Medulla oblongata (tissue), 1 donor: ENCODE results near the gene IGSF3.
"Not testable (repeated sequence)": the region's sequence is repeated elsewhere in the genome, so short reads cannot be mapped to it uniquely, and the experiment has no call there.

Experiments used
- DNase-seq: peaks from one replicate; pipeline ENCODE4 v3.0.0-alpha.2; 2015; ENCODE audit errors: extremely low spot score

Gene IGSF3

DNA sequence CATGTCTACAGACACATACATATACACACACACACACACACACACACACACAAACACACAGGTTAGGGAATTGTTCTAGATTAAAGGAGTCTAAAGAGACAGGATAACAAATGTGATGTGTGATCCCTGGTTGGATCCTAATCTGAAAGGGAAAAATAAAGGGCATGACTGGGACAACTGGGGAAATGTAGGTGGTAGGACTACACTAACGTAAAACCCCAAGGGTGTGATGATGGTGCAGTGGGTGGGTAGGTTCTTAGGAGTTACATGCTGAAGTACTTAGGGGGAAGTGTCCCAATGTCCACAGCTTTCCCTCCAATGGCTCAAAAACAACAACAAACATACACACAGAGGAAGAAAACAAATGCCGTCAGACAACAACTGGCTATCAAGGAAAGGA is 68.2 kb downstream of the IGSF3 start:
- not testable (repeated sequence) for DNase-seq

DNA sequence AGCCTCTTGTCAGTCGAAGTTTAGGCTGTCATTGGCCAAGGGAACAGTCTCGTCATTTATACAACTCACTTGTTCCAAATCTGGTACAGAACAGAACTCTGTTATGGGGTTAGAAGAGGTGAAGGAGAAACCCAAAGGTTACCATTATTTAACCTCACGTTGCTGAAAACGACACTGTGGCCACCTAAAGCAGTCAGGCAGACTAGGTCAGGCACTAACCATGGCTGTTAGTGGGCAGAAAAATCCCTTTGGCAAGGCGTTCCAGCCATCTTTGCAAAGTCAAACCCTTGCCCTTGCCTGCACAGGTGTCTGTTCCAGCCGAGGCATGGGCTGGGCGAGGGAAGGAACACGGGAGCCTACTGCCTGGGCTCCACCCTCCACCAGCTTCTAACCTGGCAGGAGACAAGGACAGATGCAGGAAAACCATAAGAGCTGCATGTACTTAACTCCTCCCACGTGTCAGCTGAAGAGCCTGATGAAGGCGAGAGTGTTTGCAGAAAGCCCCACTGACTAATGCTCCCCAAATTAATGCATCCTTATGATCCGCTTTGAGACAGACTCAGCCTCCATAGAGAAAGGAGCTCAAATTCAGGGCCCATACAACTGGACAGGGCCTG is 69.0 kb downstream of the IGSF3 start:
- DNase-seq = not testable (repeated sequence)

DNA sequence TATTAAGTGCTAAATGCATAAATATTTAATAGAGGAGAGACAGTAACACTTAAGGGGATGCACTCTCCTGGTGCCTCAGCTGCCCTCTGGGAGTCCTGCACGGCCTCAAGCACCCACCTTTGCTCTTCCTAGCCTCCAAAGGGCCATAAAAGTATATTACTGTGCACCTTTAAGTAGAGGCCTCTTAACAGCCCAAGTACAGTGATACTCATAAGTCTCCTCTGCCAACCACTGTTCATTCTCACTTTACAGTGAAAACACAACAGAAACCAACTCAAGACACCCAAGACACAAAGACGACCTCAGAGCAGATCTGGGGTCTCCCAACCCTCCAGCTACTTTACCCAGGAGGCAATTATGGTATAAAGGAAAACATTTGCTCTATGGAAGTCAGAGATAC is 70.1 kb downstream of the IGSF3 start:
- DNase-seq = not testable (repeated sequence)

DNA sequence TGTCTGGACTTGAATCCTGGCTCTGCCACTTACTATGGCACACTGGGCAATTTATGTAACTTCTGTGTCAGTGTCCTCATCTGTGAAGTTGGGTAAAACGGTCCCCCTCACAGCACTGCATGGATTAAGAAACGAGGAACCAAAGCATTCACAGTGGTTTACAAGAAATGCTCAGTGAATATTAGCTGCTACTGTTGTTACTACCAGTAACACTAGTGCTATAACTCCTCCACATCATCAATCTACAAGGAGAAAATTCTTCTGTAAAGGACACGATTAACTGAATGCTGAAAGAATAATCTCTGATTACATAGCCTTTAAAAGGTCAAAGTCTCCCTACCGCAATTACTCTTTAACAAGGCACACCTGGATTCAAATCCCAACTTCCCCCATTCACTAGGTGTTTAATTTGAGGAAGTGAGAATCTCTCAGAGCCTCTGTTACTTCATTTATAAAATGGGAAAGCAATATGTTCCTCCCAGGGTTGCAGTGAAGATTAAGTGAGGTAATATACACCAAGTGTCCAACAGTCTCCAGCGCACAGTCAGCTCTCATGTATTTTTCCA is 70.7 kb downstream of the IGSF3 start:
- DNase-seq = not testable (repeated sequence)

DNA sequence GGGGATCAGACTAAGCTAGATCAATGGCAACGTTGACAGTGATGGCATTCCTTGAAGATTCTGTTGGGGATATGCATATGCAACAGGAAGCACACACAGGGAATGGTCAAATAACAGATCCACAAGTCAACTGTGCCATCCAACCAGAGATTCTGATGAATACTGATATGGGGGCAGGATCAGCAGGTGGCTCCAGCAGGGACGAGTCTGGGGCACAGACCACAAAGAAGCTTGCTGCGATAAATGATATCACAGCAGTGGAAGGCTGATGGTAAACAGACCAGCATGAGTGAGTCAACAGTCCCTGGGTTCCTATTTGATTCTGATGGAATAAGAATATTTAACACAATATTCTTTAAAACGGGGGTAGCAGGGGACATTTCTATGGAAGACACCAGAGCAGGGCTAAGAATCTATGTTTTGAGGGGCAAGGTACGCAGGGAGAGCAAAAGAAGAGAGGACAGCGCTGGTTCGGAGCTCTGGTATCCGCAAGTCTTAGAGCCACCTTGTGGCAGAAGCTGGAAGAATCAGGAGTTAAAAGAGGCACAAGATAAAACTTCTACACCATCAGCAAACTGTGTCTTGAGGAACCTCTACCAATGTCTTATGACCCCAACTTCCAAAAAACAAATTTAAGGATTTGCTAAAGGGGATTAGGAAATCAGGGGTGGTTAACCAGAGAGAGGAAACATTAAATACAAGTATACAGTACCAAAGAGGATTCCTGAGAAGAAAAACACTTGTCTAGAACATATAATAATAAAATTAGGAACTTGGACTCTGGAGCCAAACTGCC is 71.4 kb downstream of the IGSF3 start:
- DNase-seq = peak; percentile 48

DNA sequence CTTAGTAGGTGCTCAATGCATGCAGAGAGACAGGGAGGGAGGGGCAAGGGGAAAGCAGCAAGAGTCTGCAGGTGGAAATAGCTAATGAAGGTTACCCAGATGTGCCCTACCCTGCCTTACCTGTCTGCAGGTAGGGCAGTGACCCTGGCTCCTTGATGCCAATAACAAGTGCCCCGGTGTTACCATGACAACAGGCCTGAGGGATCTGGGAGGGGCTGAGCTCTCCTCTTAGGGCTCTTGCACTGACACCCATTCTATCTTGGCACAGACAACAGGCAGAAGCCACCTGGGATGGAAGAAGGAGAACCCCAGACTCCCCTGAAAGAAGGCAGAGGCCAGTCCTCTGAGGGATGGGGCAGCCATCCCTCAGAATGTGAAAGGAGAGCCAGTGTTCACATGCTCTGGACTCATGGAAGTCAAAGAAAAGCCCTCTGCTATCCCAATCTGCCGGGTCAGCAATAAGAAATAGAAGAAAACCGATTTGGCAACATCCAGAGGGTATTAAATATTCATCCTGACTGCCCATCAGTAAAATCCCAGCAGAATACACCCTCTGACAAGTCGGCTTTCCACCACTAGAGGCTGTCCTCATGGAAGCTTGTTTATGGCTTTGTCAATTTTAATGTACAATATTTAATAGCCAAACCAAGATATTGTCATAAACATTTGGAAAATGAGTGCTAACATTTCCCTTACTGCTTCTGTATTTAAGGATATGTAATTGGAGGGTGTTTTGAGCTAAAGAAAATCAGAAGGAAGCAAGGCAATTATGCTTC is 72.3 kb downstream of the IGSF3 start:
- DNase-seq = not testable (repeated sequence)

DNA sequence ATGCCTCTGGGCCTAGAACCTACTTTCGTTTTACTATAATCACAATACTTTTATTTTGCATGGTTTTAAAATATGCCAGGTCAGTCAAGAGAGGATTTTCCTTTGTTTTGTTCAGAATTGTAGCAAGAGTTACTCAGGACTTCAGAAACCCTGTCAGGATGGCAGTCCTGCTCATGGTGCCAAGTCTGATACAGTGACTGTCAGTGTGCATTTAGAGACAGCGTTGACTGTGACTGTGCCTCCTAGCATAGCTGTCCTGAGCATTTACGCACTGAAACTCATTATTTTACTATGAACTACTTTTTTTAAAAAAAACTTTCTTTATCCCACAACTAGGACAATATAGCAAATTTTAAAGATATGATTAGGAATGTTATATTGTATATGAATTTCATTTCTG is 73.6 kb downstream of the IGSF3 start:
- DNase-seq = not testable (repeated sequence)

DNA sequence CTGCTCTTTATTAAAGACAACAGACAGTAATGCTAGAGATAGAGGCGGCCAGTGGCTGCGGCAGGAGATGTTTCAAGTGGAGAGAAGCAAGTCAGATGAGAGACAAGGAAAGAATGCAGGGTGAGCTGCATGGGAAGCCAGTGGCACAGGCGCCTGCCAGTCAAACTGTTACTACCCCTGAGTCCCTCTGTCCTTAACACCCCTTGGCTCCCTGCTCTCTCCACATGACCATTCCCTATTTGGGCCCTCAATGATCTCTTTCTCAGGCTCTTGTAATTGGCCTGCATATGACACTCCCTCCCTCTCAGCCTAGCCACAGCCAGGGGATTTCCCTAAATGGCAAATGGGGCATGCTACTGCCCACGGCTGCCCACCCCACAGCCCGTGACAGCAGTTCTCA is 74.1 kb downstream of the IGSF3 start:
- not testable (repeated sequence) for DNase-seq

DNA sequence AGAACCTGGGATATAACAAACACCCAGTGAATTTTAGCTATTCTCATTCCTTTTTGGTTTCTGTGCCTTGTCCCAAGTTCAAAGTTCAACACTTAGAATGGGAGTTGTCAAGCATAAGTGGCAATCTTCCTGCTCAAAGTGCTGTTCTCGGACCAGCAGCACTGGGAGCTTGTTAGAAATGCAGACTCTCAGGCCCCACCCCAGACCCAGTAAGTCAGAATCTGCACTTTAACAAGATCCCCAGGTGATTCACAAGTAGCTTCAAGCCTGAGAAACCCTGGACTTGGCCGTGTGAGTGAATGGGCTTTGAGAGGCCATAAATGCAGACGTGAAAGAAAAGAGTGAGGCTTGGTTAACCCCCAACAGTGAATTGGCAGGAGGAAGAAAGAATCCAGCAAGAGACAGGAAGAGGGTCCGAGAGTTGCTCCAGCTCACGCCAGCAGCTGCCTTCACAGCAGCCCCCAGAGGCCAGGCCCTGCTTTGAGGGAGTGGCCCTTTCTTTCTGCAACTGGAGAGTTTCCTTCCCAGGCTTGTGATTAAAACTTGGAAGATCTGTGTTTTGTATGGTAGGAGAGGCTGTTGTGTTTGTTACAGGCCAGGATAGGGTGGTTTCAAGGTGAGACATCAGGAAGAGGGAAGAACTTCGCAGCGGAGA is 75.5 kb downstream of the IGSF3 start:
- not testable (repeated sequence) for DNase-seq

DNA sequence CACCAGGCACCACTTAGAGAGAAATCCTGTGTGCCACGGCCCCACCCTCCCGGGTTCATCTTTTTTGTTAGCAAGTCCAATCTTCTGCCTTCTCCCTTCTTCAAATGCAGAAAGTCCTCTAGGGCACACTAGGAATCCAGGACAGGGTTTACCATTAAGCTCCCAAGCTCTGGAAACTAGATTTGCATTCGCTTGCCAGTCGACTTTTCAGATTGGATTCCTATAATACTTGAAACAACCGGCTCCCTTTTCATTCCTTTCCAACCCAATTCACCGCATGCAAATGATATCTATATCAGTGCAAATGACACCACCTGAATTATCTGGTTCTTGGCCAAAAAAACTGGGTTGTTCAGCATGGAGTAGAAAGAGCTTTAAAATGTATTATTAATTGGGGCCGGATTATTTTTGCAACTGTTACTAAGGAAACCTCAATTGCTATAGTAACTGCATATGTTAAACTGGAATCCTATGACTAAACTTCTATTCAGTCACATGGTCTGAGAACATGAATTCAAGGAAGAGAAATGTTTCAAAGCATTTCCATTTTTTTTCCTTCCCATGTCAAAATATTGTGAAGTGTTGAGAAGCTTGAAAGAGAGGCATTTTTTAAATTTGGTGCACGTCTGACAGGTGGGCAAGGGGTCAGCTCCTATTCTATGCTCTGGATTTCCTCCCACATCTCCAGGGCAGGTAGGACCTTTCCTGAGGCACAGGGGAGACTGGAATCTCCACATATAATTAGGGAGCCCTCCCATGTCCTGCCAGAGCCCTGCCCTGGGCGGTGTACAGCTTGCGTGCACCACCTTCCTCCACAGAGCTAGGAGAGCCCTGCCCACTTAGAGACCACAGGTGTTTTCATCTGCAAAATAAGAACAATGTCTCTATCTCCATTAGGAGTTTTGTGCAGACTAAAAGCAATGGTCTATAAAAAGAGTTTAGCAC is 76.3 kb downstream of the IGSF3 start:
- not testable (repeated sequence) for DNase-seq

DNA sequence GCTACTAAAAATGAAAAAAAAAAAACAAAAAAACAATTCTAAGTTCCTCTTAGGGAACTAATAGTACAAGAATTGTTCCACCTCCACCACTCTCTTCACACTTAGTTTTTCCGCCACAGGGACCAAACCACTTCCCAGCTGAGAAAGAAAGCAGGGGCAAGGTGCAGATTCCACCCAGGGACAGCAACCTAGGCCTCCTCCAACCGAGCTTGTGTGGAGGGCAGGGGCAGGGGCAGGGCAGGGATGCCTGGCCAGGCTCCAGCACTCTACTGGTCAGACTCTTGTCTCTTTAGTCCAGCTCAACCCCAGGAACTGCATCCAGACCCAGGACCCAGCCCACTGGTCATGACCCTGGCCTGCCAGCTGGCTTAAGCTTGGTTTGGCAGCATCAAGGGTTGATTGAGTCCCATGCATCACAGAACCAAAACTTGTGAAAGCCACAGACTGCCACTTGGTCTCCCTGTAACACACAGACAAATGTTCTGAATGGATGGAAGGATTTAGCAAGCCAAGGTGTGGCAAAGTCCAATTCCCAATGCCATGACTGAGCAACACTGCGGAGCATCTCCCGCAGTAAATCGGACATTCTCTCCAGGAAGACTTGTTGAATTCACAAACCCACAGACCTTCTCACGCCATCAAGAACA is 77.1 kb downstream of the IGSF3 start:
- not testable (repeated sequence) for DNase-seq

DNA sequence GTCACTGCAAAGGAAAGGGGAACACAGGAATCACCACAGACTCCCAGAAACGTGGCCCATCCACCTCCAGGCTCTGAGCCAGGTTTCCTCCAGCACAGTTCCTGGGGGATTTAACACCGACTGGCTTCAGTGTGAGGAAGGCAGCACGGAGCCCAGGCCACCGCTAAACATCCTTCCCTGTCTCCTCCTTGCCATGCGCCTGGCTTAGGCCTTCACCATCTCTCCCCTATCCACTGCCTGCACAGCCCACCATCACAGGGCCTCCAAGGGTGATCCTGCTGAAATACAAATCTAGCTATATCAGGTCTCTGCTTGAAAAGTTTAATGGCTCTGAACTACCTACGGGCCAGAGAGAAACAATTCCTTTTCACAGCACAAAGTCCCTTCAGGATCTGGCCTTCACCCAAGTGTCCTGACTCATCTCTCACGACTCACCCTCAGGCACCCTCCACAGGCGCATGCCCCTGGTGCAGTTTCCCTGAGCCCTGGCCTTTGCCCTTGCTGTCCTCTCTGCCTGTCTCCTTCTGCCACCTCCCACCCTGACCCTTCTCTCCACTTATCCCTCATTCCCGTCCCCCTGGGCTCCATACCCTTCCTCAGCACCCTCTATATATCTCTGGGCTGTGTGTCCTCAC is 78.3 kb downstream of the IGSF3 start:
- not testable (repeated sequence) for DNase-seq

DNA sequence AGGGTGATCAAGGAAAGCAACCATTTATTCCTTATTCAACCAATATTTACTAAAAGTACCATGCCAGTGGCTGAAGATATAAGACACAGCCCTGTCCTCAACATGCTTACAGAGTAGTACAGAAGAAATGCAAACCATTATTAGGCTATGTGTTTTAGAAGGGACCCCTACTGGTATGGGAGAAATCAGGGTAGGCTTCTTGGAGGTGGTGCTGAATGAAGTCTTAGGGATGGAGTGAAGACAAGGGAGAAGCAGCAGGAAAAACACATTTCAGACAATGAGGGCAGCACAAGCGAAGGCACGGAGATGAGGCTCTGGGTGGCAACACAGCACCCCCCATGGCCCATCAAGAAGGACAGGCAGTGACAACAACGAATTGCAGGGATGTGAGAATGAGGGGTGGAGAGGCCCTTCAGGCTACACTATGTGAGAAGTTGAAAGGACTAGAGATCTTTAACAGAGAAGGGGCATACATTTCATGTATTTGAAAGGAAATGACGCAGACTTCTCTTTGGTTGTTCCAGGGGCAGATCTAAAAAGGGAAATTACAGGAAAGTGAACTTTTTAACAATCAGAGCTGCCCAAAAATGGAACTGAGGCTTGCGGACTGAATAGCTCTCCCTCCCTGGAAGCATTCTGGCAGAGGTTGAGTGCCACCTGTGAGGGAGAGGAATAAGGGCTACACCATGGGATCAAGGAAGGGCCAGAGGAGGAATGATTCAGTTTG is 79.9 kb downstream of the IGSF3 start:
- no peak for DNase-seq

DNA sequence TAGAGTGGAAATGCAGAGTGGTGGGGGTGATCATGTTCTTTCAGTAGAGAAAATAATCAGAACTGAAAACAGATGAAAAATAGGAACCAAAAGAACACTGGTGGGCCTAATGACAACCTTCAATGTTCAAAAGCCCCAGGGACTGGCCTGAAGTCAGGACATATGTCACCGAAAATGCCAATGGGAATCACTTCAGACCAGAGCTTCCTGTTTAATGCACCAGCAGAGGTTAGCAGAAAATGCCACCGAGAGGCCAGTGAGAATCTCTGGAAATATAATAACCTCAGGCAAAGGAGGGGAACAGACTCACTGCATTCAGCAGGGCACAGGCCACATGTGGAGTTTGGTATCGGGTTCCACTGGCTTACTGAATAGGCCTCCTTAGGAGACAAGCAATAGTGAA is 80.8 kb downstream of the IGSF3 start:
- DNase-seq = no peak

DNA sequence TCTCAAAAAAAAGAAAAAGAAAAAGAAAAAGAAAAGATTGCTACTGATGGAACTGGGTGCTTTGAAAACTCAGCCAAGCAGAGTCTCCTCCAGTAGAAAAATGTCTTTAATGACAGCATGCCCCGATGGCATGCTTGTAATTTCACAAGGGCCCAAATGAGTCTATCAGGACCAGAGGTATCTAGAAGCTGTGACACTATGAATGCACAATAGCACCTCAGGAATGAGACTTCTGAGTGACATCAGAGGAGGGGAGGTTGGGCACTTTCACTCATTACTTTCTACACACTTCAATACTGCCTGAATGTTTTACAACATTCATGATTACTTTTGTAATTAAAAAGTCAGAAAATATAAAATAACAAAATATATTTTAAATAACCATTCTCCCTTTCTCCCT is 81.6 kb downstream of the IGSF3 start:
- no peak for DNase-seq

DNA sequence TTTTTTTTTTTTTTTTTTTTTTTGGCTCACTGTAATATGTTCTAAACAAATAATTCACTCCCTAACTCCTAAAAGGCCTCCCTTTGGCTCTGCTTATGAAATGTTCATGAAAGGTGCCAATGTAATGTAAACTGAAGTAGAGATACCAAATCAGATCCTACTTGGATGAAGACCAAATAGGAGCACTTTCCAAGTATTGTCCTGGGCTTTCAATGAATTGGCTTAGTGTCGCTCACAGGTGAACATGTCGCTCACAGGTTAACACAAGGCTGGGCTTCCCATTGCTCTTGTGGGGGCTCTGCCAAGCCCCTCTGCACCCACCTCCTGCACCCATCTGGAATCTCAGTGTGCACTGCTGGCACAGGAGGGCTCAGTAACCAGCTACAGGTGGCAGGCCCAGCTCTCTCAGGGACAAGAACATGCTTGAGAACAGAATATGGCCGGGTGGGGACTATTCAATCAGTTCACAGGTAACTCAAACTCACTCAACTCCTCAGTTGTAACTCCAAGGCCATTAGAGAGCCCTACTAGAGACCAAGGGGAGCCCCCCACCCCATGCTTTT is 86.1 kb downstream of the IGSF3 start:
- no peak for DNase-seq

DNA sequence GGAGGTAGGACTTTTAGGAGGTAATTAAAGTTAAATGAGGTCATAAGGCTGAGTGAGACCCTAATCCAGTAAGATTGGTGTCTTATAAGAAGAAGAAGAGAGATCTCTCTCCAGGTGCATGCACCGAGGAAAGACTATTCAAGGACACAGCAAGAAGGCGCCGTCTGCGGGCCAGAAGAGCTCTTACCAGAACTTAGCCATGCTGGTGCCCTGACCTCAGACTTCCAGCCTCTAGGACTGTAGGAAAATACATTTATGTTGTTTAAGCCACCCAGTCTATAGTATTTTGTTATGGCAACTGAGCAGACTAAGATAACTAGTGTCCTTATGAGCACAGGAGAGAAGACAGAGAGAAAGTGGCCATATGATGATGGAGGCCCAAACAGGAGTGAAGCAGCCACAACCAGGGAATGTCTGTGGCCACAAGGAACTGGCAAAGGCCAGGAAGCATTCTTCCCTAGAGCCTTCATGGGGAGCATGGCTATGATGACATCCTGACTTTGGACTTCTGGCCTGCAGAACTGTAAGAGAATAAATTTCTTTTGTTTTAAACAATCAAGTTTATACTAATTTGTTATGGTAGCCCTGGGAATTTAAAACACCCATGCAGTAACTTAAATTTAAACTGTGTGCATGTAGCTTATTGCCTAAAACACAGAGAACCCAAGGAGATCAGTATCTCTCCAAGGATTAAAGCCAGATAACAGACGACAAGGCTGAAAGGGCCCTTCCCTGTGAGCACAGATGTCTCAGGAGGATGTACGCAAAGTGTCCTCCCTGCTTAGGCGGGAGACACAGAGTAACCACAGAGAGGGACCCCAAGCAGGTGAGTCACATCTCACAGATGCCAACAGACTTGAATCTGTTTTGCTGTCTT is 86.8 kb downstream of the IGSF3 start:
- no peak for DNase-seq
